ENCODE measurements around the gene ATP10B. TPM values are rescaled to one million over a fixed set of nuclear protein-coding genes. Genes with fewer than 3 reads are reported as not detected.

ATP10B gene
- total RNA-seq, 4 donors from 2014 or later: 9.0 to 45.9 (median 13.9) TPM

GRCh38 chr5:160869989-160870521 lies 18.0 kb upstream of the ATP10B start:
- H3K36me3 ChIP-seq: no peaks in the 10 kb centered on the region
- no peaks in the 10 kb centered on the region for H3K27me3 ChIP-seq
- no peak overlapping the region for H3K4me3 ChIP-seq
- H3K4me1 ChIP-seq: no peaks in the 10 kb centered on the region
- no peaks in the 10 kb centered on the region for H3K9me3 ChIP-seq
- 55 to 61% methylated on average over 4 of the region's 4 CpGs for WGBS, 2 donors
- H3K27ac ChIP-seq: no peak overlapping the region
- DNase-seq (ENCODE audit: low spot score in 2 of 2): no peak
- TF ChIP-seq POLR2A (IDR thresholded peaks at IDR 0.05) (no peak), CTCF (IDR thresholded peaks at IDR 0.05) (no peak), EP300 (IDR thresholded peaks at IDR 0.05) (no peak)

GRCh38 chr5:160867976-160868375 lies 16.0 kb upstream of the ATP10B start:
- Histone ChIP-seq H3K27me3 (no peaks in the 10 kb centered on the region), H3K4me1 (no peaks in the 10 kb centered on the region), H3K36me3 (no peaks in the 10 kb centered on the region), H3K4me3 (no peak overlapping the region), H3K9me3 (no peaks in the 10 kb centered on the region), H3K27ac (no peak overlapping the region)
- no peak for TF ChIP-seq EP300 (IDR thresholded peaks at IDR 0.05)
- TF ChIP-seq POLR2A (IDR thresholded peaks at IDR 0.05): no peak
- no peak for TF ChIP-seq CTCF (IDR thresholded peaks at IDR 0.05)
- DNase-seq (ENCODE audit: low spot score in 2 of 2): no peak
- WGBS, 2 donors: 85 to 95% methylated on average over 6 of the region's 6 CpGs

GRCh38 chr5:160851451-160851850 lies 560 bp downstream of the ATP10B start:
- Histone ChIP-seq H3K36me3 (no peaks in the 10 kb centered on the region), H3K9me3 (no peaks in the 10 kb centered on the region), H3K4me3 (peak overlapping the region in 3 of 4 donors; percentile 3 to 38 (median 16)), H3K4me1 (peaks cover 0 to 12% (median 6%) of the 10 kb centered on the region in 4 donors), H3K27ac (peak overlapping the region in 3 of 4 donors; percentile 46 to 84 (median 75)), H3K27me3 (no peaks in the 10 kb centered on the region)
- DNase-seq (ENCODE audit: low spot score in 2 of 2): no peak
- TF ChIP-seq EP300 (IDR thresholded peaks at IDR 0.05) (no peak), POLR2A (IDR thresholded peaks at IDR 0.05) (no peak), CTCF (IDR thresholded peaks at IDR 0.05) (no peak)
- WGBS, 2 donors: 46 to 47% methylated on average over 2 of the region's 2 CpGs

GRCh38 chr5:160850421-160850820 lies 1.6 kb downstream of the ATP10B start:
- Histone ChIP-seq H3K4me1 (peaks cover 0 to 12% (median 6%) of the 10 kb centered on the region in 4 donors), H3K4me3 (peak overlapping the region in 2 of 4 donors; percentile 7 to 38), H3K27me3 (no peaks in the 10 kb centered on the region), H3K36me3 (no peaks in the 10 kb centered on the region), H3K9me3 (no peaks in the 10 kb centered on the region), H3K27ac (peak overlapping the region in 3 of 4 donors; percentile 41 to 84 (median 75))
- 53 to 54% methylated on average over 3 of the region's 3 CpGs for WGBS, 2 donors
- no peak for DNase-seq (ENCODE audit: low spot score in 2 of 2)
- TF ChIP-seq POLR2A (IDR thresholded peaks at IDR 0.05): no peak
- TF ChIP-seq CTCF (IDR thresholded peaks at IDR 0.05): no peak
- no peak for TF ChIP-seq EP300 (IDR thresholded peaks at IDR 0.05)

GRCh38 chr5:160847526-160848085 lies 4.4 kb downstream of the ATP10B start:
- Histone ChIP-seq H3K36me3 (no peaks in the 10 kb centered on the region), H3K27me3 (no peaks in the 10 kb centered on the region), H3K4me3 (no peak overlapping the region), H3K9me3 (no peaks in the 10 kb centered on the region), H3K27ac (peak overlapping the region in 2 of 4 donors; percentile 58 to 75), H3K4me1 (peaks cover 0 to 8% (median 4%) of the 10 kb centered on the region in 4 donors)
- no peak for DNase-seq (ENCODE audit: low spot score in 2 of 2)
- 56 to 62% methylated on average over 5 of the region's 5 CpGs for WGBS, 2 donors
- TF ChIP-seq POLR2A (IDR thresholded peaks at IDR 0.05) (no peak), EP300 (IDR thresholded peaks at IDR 0.05) (no peak), CTCF (IDR thresholded peaks at IDR 0.05) (no peak)

All from tibial nerve (tissue), 4 donors.